ENCODE data around the gene APP.

GRCh38 chr21:25907573-25908275, 262.8 kb downstream of the APP start:
- TF ChIP-seq POLR2AphosphoS5 (IDR thresholded peaks at IDR 0.05; ENCODE audit: low read depth, low read length) (no peak), POLR2A (IDR thresholded peaks at IDR 0.05; ENCODE audit: low read depth, low read length) (no peak)
